IPS DF 4.7 (cell line): ENCODE data around the gene SERPIND1.

Experiments used
- DNase-seq: peaks from one replicate; pipeline ENCODE4 v3.0.0-alpha.2; 2013; ENCODE audit warnings: low spot score; ENCODE audit errors: extremely low read depth

The SERPIND1 gene

GRCh38 chr22:20771918-20772625 lies 1.8 kb upstream of the SERPIND1 start:
- DNase-seq = no peak

- no peak for DNase-seq
These were observed 969 bp downstream of the SERPIND1 start for GRCh38 chr22:20774882-20775281.

GRCh38 chr22:20775342-20775895 lies 1.5 kb downstream of the SERPIND1 start:
- no peak for DNase-seq

GRCh38 chr22:20776624-20777405 lies 2.9 kb downstream of the SERPIND1 start:
- DNase-seq = no peak

- no peak for DNase-seq
These were observed 3.7 kb downstream of the SERPIND1 start for GRCh38 chr22:20777420-20778177.

GRCh38 chr22:20779014-20779817 lies 5.3 kb downstream of the SERPIND1 start:
- DNase-seq = no peak

GRCh38 chr22:20779818-20780158 lies 5.9 kb downstream of the SERPIND1 start:
- DNase-seq = no peak

GRCh38 chr22:20781272-20781990 lies 7.5 kb downstream of the SERPIND1 start:
- DNase-seq = no peak

- no peak for DNase-seq
These were observed 8.2 kb downstream of the SERPIND1 start for GRCh38 chr22:20782083-20782482.

GRCh38 chr22:20782596-20783299 lies 8.8 kb downstream of the SERPIND1 start:
- DNase-seq = no peak

- no peak for DNase-seq
These were observed 9.4 kb downstream of the SERPIND1 start for GRCh38 chr22:20783300-20783673.

- peak; percentile 41 for DNase-seq
These were observed 10.2 kb downstream of the SERPIND1 start for GRCh38 chr22:20783844-20784723.

- no peak for DNase-seq
These were observed 11.5 kb downstream of the SERPIND1 start for GRCh38 chr22:20785415-20785814.

- DNase-seq = no peak
These were observed 12.1 kb downstream of the SERPIND1 start for GRCh38 chr22:20786048-20786447.

GRCh38 chr22:20786536-20786979 lies 12.6 kb downstream of the SERPIND1 start:
- DNase-seq = no peak

- DNase-seq = no peak
These were observed 13.3 kb downstream of the SERPIND1 start for GRCh38 chr22:20787223-20787622.

GRCh38 chr22:20787746-20788626 lies 14.1 kb downstream of the SERPIND1 start:
- no peak for DNase-seq
